Lung (tissue), 12 donors: ENCODE results near the gene FYCO1. TPM values are rescaled to one million over a fixed set of nuclear protein-coding genes. Genes with fewer than 3 reads are reported as not detected.

Source experiments
- ATAC-seq: fragments of 200-7000 bp; cut with Tn5 transposase; one replicate; pipeline ENCODE4 v1.9.1; 2020; ENCODE audit warnings: moderate number of reproducible peaks; ENCODE audit not compliant: insufficient read depth, low FRiP score
- DNase-seq, 3 donors: peaks; one replicate each; pipeline ENCODE4 v3.0.0-alpha.2; 2013 to 2017
- H3K27ac ChIP-seq, 2 donors: one replicate each; pipeline ENCODE4 v1.5.1; 2013; ENCODE audit warnings: mild to moderate bottlenecking in 2 of 2, moderate library complexity in 2 of 2, control low read depth in 1 of 2, inconsistent platforms in 1 of 2, low read depth in 1 of 2, low read length in 1 of 2
- H3K27me3 ChIP-seq, 3 donors: one replicate each; pipeline ENCODE4 v1.5.1; 2013; ENCODE audit warnings: low read length in 2 of 3; ENCODE audit not compliant: control insufficient read depth in 3 of 3, insufficient read depth in 3 of 3
- H3K36me3 ChIP-seq, 4 donors: one replicate each; pipeline ENCODE4 v1.5.1; 2013; ENCODE audit warnings: low read length in 4 of 4, mild to moderate bottlenecking in 1 of 4, moderate library complexity in 1 of 4; ENCODE audit not compliant: control insufficient read depth in 4 of 4, insufficient read depth in 4 of 4
- H3K4me1 ChIP-seq, 5 donors: one replicate each; pipeline ENCODE4 v1.5.1; 2013; ENCODE audit warnings: low read length in 5 of 5, mild to moderate bottlenecking in 2 of 5, moderate library complexity in 1 of 5; ENCODE audit not compliant: control insufficient read depth in 5 of 5, insufficient read depth in 5 of 5
- H3K4me3 ChIP-seq: one replicate; pipeline ENCODE4 v1.5.1; 2013; ENCODE audit warnings: mild to moderate bottlenecking, control low read depth, moderate library complexity
- H3K9ac ChIP-seq, 2 donors: one replicate each; pipeline ENCODE4 v1.5.1; 2013; ENCODE audit warnings: low read length in 2 of 2, control low read depth in 1 of 2; ENCODE audit not compliant: insufficient read depth in 1 of 2
- H3K9me3 ChIP-seq, 4 donors: one replicate each; pipeline ENCODE4 v1.5.1; 2013; ENCODE audit warnings: low read length in 3 of 4, mild to moderate bottlenecking in 1 of 4, moderate library complexity in 1 of 4; ENCODE audit not compliant: control insufficient read depth in 4 of 4, insufficient read depth in 3 of 4
- WGBS, 2 donors: extraction: QIAGEN DNeasy Blood & Tissue Kit; methylation state at CpG; one replicate each; pipeline ENCODE4 v1.1.7; 2013; 5-methylcytosine and 5-hydroxymethylcytosine counted together
- polyA plus RNA-seq, 2 donors: library from polyadenylated mRNA; stranded (reverse); fragments of 200-250 nt; gene quantifications; one replicate each; pipeline ENCODE4 v1.2.1, GENCODE V29; 2013
- total RNA-seq, 2 donors: library from RNA; depleted of rRNA in 1 of 2; stranded (reverse); fragments of >200 nt in 1 of 2; gene quantifications; one replicate each; pipeline ENCODE4 v1.2.1, GENCODE V29; 2014 to 2021
- TF ChIP-seq, protein P1 (sequence below): IDR thresholded peaks from 2 replicates; pipeline ENCODE4 v1.5.1; 2012; ENCODE audit warnings: mild to moderate bottlenecking; ENCODE audit errors: control extremely low read depth, extremely low read depth
- donor health status: control.
- donor health status: control.
- donor health status: Bipolar disorder and iron deficiency.
- donor health status: healthy.
- donor health status: DM: yes; HTN: yes; CAD: no.

Gene FYCO1
- total and polyA plus RNA-seq, 4 donors: 11.3 to 38.7 (median 23.2) TPM

DNA sequence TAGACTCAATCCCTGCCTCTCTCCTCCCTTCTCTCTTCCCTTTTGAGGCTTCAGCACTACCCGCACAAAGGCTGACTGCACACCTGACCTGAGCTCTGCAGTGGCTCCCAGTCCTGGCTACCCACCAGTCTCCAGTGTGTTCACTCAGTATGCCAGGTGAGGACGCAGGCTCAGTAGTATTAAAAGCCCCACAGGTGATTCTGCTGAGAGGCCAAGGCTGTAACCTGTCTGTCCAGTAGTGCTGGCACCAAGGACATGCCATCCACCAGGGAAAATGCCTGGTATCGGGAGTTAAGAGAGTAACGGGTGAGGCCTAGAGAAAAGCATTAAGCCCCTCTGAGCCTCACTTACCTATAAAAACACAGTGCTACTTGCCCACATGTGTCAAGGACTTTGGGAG is 20.9 kb downstream of the FYCO1 start:
- 82 to 94% methylated on average over 4 of the region's 4 CpGs for WGBS, 2 donors
- Histone ChIP-seq H3K27me3 (no peaks in the 10 kb centered on the region), H3K9me3 (no peaks in the 10 kb centered on the region), H3K9ac (no peak overlapping the region), H3K4me1 (peaks cover 0 to 8% (median 0%) of the 10 kb centered on the region in 5 donors), H3K27ac (no peak overlapping the region), H3K4me3 (no peak overlapping the region), H3K36me3 (peaks cover 19 to 33% (median 25%) of the 10 kb centered on the region in 4 donors)
- no peak for DNase-seq
- TF ChIP-seq, protein P1, sequence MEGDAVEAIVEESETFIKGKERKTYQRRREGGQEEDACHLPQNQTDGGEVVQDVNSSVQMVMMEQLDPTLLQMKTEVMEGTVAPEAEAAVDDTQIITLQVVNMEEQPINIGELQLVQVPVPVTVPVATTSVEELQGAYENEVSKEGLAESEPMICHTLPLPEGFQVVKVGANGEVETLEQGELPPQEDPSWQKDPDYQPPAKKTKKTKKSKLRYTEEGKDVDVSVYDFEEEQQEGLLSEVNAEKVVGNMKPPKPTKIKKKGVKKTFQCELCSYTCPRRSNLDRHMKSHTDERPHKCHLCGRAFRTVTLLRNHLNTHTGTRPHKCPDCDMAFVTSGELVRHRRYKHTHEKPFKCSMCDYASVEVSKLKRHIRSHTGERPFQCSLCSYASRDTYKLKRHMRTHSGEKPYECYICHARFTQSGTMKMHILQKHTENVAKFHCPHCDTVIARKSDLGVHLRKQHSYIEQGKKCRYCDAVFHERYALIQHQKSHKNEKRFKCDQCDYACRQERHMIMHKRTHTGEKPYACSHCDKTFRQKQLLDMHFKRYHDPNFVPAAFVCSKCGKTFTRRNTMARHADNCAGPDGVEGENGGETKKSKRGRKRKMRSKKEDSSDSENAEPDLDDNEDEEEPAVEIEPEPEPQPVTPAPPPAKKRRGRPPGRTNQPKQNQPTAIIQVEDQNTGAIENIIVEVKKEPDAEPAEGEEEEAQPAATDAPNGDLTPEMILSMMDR: no peak
- ATAC-seq: no peak

DNA sequence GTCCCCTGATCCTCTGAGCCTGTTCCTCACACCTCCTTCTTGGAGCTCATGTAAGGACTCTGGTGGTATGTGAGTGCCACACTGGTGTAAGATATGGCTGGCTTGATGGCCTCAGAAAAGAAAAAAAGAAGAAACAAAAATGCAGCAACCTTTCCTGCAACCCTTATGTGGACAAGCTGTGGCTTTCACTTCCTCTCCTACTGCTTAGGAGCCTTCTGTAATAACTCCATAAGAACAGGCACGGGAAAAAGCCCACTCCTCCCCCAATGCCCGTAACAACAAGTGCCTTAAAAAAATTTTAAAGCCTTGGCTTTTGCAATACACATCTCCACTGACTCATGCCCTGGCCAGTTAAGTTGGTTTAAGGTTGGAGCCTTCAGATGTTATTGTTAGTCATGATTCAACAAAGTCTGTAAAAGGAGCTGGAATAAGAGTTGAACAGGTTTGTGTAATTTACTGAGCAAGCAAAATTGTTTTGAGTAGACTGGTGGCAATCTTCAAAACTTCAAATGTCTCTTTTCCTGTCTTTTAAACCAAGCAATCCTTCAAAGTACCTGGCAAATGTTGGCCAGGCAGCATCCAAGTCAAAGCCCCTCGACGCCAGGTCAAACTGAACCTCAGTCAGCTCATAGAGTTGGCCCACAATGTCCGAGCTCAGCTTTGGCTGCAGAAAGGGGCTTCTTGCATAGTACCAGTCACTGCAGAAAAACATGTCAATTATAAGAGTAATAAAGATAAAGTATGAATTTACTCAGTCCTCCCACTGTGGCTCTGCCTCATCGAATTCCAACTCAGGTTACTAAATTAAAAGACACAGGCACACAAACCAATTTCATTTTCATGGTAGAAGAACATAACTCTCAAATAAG is 22.9 kb downstream of the FYCO1 start:
- no peak overlapping the region for H3K9ac ChIP-seq
- peaks cover 0 to 8% (median 0%) of the 10 kb centered on the region in 5 donors for H3K4me1 ChIP-seq
- H3K27me3 ChIP-seq: no peaks in the 10 kb centered on the region
- 70 to 75% methylated on average over 6 of the region's 6 CpGs for WGBS, 2 donors
- peak overlapping the region in 1 of 2 donors; percentile 73 for H3K27ac ChIP-seq
- H3K4me3 ChIP-seq: no peak overlapping the region
- peaks cover 13 to 34% (median 20%) of the 10 kb centered on the region in 4 donors for H3K36me3 ChIP-seq
- no peaks in the 10 kb centered on the region for H3K9me3 ChIP-seq
- peak; percentile 82 for ATAC-seq
- DNase-seq: peak in 1 of 3 donors; percentile 36
- TF ChIP-seq, protein P1: no peak

DNA sequence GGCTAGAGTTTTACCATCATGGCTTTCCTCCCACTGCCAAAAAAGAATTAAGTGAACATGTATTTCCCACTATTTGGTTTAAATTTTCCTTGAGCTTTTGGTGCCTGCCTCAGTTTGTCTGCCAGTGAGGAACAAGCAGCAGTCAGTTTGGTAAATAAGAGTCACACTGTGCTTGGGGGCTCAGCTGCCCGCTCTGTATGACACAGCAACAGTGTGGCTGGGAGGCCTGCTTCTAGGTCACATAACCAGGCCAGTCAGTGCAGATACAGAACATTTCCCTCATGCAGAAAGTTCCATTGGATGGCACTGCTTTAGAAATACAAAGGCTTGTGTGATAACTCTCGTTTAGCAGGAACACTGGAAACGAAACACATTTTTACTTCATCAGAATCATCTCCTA is 25.7 kb downstream of the FYCO1 start:
- H3K9me3 ChIP-seq: no peaks in the 10 kb centered on the region
- ATAC-seq (no peak), DNase-seq (no peak)
- TF ChIP-seq, protein P1: no peak
- no peaks in the 10 kb centered on the region for H3K27me3 ChIP-seq
- H3K4me1 ChIP-seq: peaks cover 0 to 11% (median 0%) of the 10 kb centered on the region in 5 donors
- peaks cover 13 to 51% (median 19%) of the 10 kb centered on the region in 4 donors for H3K36me3 ChIP-seq
- 96 to 98% methylated on average over 3 of the region's 3 CpGs for WGBS, 2 donors
- H3K27ac ChIP-seq: peak overlapping the region in 1 of 2 donors; percentile 20
- no peak overlapping the region for H3K9ac ChIP-seq
- no peak overlapping the region for H3K4me3 ChIP-seq
